ENCODE results near the gene LRRFIP1.

LRRFIP1 gene

DNA sequence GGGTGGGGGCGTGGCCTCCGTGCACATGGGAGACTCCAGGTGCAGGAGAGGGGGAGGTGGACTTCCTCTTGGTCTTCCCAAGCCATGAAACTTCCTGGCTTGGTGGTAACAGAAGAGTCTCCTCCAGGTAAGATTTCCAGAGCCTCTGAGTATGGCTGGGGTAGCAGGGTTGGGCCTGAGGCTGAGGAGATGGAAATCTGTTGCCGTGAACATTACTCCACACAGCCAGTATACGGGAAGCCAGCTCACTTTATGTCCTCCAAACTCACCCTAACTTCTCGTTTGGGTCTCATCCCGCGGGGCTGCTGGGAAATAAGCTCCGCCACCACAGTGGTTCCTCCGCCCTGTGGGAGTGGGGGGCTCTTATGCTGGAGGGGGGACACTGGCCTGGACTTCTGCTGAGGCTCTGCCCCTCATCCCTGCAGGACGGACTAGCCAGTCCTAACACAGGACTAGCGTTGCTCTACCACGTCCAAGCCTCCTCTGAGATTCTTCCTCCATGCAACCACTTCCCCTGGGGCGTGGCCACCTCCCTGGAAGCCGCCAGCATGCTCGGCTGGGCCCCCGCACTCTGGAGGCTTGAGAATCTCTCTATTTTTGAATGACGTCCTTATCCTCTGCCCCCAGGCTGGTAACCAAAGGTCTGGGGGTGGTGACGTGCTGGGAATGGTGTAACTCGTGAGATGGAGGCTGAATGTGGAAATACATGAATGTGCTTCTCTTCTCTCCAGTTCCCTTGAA lies 36.1 kb upstream of the LRRFIP1 start:
- peak overlapping the region; percentile 85 for H3K4me2 ChIP-seq (ENCODE audit: low read length)
- H3K4me1 ChIP-seq: peaks cover 36% of the 10 kb centered on the region
- peak overlapping the region; percentile 94 for H3K27ac ChIP-seq
- TF ChIP-seq, protein P1, sequence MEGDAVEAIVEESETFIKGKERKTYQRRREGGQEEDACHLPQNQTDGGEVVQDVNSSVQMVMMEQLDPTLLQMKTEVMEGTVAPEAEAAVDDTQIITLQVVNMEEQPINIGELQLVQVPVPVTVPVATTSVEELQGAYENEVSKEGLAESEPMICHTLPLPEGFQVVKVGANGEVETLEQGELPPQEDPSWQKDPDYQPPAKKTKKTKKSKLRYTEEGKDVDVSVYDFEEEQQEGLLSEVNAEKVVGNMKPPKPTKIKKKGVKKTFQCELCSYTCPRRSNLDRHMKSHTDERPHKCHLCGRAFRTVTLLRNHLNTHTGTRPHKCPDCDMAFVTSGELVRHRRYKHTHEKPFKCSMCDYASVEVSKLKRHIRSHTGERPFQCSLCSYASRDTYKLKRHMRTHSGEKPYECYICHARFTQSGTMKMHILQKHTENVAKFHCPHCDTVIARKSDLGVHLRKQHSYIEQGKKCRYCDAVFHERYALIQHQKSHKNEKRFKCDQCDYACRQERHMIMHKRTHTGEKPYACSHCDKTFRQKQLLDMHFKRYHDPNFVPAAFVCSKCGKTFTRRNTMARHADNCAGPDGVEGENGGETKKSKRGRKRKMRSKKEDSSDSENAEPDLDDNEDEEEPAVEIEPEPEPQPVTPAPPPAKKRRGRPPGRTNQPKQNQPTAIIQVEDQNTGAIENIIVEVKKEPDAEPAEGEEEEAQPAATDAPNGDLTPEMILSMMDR (IDR thresholded peaks at IDR 0.05): no peak
- H3K9ac ChIP-seq: peak overlapping the region; percentile 40
- no peaks in the 10 kb centered on the region for H3K79me2 ChIP-seq
- H3K36me3 ChIP-seq (ENCODE audit: control insufficient read depth, insufficient read depth, low read length): no peaks in the 10 kb centered on the region
- peak overlapping the region; percentile 72 for H2AFZ ChIP-seq
- H3K27me3 ChIP-seq (ENCODE audit: control insufficient read depth, insufficient read depth, low read length): no peaks in the 10 kb centered on the region
- no peaks in the 10 kb centered on the region for H3K9me3 ChIP-seq (ENCODE audit: control insufficient read depth, low read length)
- H3K4me3 ChIP-seq (ENCODE audit: low read depth, low read length): peak overlapping the region; percentile 70

DNA sequence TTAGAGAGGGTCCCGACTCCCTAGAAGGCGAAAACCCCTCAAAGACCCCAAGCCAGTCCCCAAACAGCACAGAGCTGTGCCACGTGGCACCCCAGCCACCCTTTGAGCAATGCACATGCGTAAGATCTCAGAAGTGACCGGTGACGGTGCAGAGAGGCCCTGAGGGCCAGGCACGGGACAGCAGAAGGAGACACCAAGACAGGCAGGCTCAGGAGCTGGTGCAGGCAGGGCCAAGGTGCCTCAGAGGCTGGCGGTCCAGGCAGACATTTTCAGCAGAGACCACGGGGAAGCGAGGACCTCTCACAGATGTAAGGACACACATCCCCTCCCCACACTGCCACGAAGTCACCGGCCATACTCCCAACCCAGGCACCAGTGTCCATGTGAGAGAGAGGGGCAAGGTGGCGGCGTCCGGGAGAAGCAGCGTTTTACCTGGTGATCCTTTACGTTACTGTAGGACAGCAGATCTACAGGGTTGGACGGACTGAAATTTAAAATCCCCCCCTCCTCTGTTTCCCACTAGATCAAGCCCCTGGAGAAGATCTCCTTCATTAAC lies 34.9 kb upstream of the LRRFIP1 start:
- Histone ChIP-seq H3K4me3 (ENCODE audit: low read depth, low read length) (no peak overlapping the region), H3K4me1 (peaks cover 29% of the 10 kb centered on the region), H3K27me3 (ENCODE audit: control insufficient read depth, insufficient read depth, low read length) (no peaks in the 10 kb centered on the region), H3K4me2 (ENCODE audit: low read length) (no peak overlapping the region), H3K9me3 (ENCODE audit: control insufficient read depth, low read length) (no peaks in the 10 kb centered on the region), H3K9ac (no peak overlapping the region), H3K79me2 (no peaks in the 10 kb centered on the region), H3K27ac (no peak overlapping the region), H3K36me3 (ENCODE audit: control insufficient read depth, insufficient read depth, low read length) (no peaks in the 10 kb centered on the region), H2AFZ (no peak overlapping the region)
- TF ChIP-seq, protein P1 (IDR thresholded peaks at IDR 0.05): no peak

DNA sequence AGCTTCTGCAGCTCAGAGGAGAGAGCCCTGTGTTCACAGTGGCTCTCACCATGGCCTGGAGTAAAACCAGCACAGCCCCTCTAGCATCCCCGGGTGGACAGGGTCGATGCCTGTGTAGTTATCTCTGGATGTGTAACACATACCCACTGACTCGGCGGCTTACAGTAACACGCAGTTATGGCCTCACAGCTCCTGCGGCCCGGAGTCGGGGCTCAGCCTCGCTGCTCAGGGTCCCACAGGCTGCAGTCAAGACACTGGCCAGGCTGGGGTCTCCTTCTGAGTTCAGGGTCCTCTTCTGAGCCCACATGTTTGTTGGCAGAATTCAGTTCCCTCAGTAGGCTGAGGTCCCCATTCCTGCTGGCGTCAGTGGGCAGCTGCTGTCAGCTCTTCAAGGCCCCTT lies 34.4 kb upstream of the LRRFIP1 start:
- Histone ChIP-seq H3K79me2 (no peaks in the 10 kb centered on the region), H3K9me3 (ENCODE audit: control insufficient read depth, low read length) (no peaks in the 10 kb centered on the region), H3K4me3 (ENCODE audit: low read depth, low read length) (no peak overlapping the region), H3K9ac (no peak overlapping the region), H3K36me3 (ENCODE audit: control insufficient read depth, insufficient read depth, low read length) (no peaks in the 10 kb centered on the region), H3K4me2 (ENCODE audit: low read length) (no peak overlapping the region), H3K27ac (no peak overlapping the region), H3K27me3 (ENCODE audit: control insufficient read depth, insufficient read depth, low read length) (no peaks in the 10 kb centered on the region), H2AFZ (no peak overlapping the region), H3K4me1 (peaks cover 28% of the 10 kb centered on the region)
- TF ChIP-seq, protein P1 (IDR thresholded peaks at IDR 0.05): no peak

DNA sequence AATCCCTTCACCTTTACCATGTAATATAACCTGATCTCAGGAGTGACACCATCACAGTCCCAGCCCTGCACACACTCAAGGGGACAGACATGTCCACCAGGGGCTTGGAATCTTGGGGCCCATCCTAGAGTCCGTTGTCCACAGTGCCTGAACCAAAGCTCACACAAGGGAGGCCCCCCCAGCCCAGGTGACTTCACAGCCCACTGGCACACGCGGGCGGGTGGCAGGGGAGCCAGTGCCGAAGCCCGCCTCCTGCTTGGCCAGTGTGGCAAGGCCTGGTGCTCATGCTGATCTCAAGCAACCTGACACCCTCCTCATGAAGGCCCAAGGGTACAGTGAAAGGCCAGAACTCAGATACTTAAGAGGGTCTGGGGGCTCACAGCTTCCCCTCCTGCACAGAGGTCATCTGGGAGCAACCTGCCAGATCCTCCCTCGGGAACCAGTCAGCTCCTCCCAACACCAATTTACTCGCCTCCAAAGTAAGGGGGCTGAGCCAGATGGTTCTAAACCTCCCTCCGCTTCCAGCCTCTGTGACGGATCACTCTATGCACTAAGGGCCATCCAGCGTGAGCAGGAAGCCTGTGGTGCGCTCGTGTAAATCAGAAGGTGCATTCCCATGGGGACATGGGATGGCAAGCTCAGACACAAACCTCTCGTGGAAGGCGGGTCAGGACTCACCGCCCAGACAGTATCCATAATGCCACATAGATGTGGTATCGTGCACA lies 33.6 kb upstream of the LRRFIP1 start:
- Histone ChIP-seq H3K27me3 (ENCODE audit: control insufficient read depth, insufficient read depth, low read length) (no peaks in the 10 kb centered on the region), H3K79me2 (no peaks in the 10 kb centered on the region), H3K27ac (peak overlapping the region; percentile 76), H3K9ac (no peak overlapping the region), H3K4me1 (peaks cover 28% of the 10 kb centered on the region), H3K4me3 (ENCODE audit: low read depth, low read length) (no peak overlapping the region), H3K9me3 (ENCODE audit: control insufficient read depth, low read length) (no peaks in the 10 kb centered on the region), H3K4me2 (ENCODE audit: low read length) (no peak overlapping the region), H3K36me3 (ENCODE audit: control insufficient read depth, insufficient read depth, low read length) (no peaks in the 10 kb centered on the region), H2AFZ (no peak overlapping the region)
- TF ChIP-seq, protein P1 (IDR thresholded peaks at IDR 0.05): no peak

All from parathyroid adenoma (tissue), 2 donors.